ENCODE data around the gene MELTF. TPM values are rescaled to one million over a fixed set of nuclear protein-coding genes. Genes with fewer than 3 reads are reported as not detected.

Gene MELTF
- total RNA-seq, 1 donor from 2014 or later, result 5.0 TPM

DNA sequence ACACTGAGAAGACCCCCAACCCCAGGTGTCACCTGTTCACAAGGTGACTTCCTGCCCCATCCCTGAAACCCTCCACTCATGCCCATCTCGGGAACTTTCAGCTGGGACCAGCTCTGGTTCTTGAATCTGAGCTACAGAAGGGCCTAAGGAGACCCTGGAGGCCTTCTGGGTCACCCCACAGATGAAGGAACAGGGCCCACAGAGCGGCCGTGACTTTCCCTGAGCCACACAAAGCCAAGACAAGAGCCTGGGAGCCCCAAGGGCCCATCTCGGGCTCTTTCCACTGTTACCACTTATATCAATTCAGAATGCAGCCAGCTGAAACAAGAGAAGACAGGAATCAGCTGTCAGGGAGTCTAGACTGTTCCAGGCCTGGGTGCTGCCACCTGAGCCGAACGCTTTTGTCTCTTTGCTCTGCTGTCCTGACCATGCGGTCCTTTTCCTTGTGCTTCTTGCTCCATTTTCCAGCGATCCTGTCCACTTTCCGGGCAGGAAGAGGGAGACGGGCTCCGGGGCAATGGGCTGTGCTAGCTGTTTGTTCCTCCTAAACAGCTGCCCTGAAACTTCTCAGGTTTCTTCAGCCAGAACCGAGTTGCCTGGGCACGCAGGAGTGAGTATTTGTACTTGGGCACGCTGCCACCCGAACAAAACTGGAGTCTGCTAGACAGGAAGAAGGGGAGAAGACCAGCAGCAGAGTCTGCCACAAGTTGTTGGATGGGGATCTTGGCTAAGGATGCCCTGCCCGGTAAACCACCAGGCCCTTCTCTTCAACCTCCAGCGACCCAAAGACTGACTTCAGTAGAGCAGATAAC, 33.0 kb downstream of the MELTF start:
- no peaks in the 10 kb centered on the region for H3K36me3 Mint-ChIP-seq (ENCODE audit: insufficient read depth)
- H3K4me1 Mint-ChIP-seq (ENCODE audit: low read depth), result no peaks in the 10 kb centered on the region
- no peaks in the 10 kb centered on the region for H3K9me3 Mint-ChIP-seq (ENCODE audit: low read depth)

DNA sequence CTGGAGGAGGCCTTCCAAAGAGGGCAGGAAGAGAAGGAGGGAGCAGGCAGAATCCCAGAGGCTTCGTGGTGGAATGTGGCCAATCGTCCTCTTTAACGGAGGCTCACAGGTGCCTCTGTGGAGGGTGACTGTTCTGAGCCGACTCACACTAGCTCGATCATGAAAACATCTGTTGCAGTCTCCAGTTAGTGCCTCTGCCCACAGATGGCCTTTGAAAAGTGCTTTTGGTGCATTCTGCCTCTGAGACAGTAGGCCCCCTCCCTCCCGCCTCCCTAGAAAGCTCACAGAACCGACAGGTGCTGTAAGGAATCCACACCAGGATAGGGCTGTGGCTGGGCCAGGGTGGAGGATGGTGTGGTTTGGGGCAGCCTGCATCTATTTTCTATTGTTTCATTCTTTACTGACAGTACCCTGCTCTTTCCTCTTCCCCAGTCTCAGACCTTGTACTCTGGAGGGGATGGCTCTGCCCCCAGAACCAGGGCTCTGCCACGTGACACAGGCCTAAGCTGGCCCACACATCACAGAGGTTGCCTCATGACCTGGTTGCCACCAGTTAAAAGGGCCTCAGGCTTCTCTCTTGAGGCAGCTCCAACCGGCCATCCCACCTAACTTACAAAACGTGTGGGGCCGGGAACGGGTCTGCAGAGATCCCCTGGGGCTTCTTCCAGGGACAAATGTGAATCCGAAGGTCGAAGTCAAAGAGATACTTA, 33.8 kb downstream of the MELTF start:
- no peak for DNase-seq (ENCODE audit: low spot score, unreplicated experiment)

More for the DNA sequence above, 33.0 kb downstream of the MELTF start:
- H3K27ac Mint-ChIP-seq, result no peak overlapping the region
- DNase-seq (ENCODE audit: low spot score, unreplicated experiment), result no peak
- peaks cover 1% of the 10 kb centered on the region for H3K27me3 Mint-ChIP-seq
- TF ChIP-seq, protein P1, sequence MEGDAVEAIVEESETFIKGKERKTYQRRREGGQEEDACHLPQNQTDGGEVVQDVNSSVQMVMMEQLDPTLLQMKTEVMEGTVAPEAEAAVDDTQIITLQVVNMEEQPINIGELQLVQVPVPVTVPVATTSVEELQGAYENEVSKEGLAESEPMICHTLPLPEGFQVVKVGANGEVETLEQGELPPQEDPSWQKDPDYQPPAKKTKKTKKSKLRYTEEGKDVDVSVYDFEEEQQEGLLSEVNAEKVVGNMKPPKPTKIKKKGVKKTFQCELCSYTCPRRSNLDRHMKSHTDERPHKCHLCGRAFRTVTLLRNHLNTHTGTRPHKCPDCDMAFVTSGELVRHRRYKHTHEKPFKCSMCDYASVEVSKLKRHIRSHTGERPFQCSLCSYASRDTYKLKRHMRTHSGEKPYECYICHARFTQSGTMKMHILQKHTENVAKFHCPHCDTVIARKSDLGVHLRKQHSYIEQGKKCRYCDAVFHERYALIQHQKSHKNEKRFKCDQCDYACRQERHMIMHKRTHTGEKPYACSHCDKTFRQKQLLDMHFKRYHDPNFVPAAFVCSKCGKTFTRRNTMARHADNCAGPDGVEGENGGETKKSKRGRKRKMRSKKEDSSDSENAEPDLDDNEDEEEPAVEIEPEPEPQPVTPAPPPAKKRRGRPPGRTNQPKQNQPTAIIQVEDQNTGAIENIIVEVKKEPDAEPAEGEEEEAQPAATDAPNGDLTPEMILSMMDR (IDR thresholded peaks at IDR 0.05; ENCODE audit: unreplicated experiment), result no peak
- H3K4me3 Mint-ChIP-seq (ENCODE audit: low read depth), result no peak overlapping the region

GRCh38 chr3:196995027-196995426, 34.6 kb downstream of the MELTF start:
- H3K4me1 Mint-ChIP-seq (ENCODE audit: low read depth), result peaks cover 1% of the 10 kb centered on the region
- no peak overlapping the region for H3K4me3 Mint-ChIP-seq (ENCODE audit: low read depth)
- H3K36me3 Mint-ChIP-seq (ENCODE audit: insufficient read depth), result no peaks in the 10 kb centered on the region
- H3K27me3 Mint-ChIP-seq, result no peaks in the 10 kb centered on the region
- H3K9me3 Mint-ChIP-seq (ENCODE audit: low read depth), result no peaks in the 10 kb centered on the region
- no peak for DNase-seq (ENCODE audit: low spot score, unreplicated experiment)
- TF ChIP-seq, protein P1 (IDR thresholded peaks at IDR 0.05; ENCODE audit: unreplicated experiment), result no peak
- H3K27ac Mint-ChIP-seq, result no peak overlapping the region

More for the DNA sequence above, 33.8 kb downstream of the MELTF start:
- H3K27me3 Mint-ChIP-seq, result no peaks in the 10 kb centered on the region
- no peak overlapping the region for H3K27ac Mint-ChIP-seq
- H3K9me3 Mint-ChIP-seq (ENCODE audit: low read depth), result no peaks in the 10 kb centered on the region
- TF ChIP-seq, protein P1 (IDR thresholded peaks at IDR 0.05; ENCODE audit: unreplicated experiment), result no peak
- no peak overlapping the region for H3K4me3 Mint-ChIP-seq (ENCODE audit: low read depth)
- H3K36me3 Mint-ChIP-seq (ENCODE audit: insufficient read depth), result no peaks in the 10 kb centered on the region
- H3K4me1 Mint-ChIP-seq (ENCODE audit: low read depth), result no peaks in the 10 kb centered on the region

- no peak overlapping the region for H3K4me3 Mint-ChIP-seq (ENCODE audit: low read depth)
- H3K36me3 Mint-ChIP-seq (ENCODE audit: insufficient read depth), result no peaks in the 10 kb centered on the region
- no peaks in the 10 kb centered on the region for H3K9me3 Mint-ChIP-seq (ENCODE audit: low read depth)
- TF ChIP-seq, protein P1 (IDR thresholded peaks at IDR 0.05; ENCODE audit: unreplicated experiment), result no peak
- H3K27me3 Mint-ChIP-seq, result no peaks in the 10 kb centered on the region
- no peak overlapping the region for H3K27ac Mint-ChIP-seq
- no peak for DNase-seq (ENCODE audit: low spot score, unreplicated experiment)
- H3K4me1 Mint-ChIP-seq (ENCODE audit: low read depth), result peaks cover 2% of the 10 kb centered on the region
Measured at GRCh38 chr3:196994056-196994455, 35.6 kb downstream of the MELTF start.

GRCh38 chr3:196992461-196993065, 37.1 kb downstream of the MELTF start:
- no peak overlapping the region for H3K27ac Mint-ChIP-seq
- H3K27me3 Mint-ChIP-seq, result no peaks in the 10 kb centered on the region
- no peaks in the 10 kb centered on the region for H3K9me3 Mint-ChIP-seq (ENCODE audit: low read depth)
- peaks cover 10% of the 10 kb centered on the region for H3K4me1 Mint-ChIP-seq (ENCODE audit: low read depth)
- DNase-seq (ENCODE audit: low spot score, unreplicated experiment), result no peak
- H3K4me3 Mint-ChIP-seq (ENCODE audit: low read depth), result no peak overlapping the region
- TF ChIP-seq, protein P1 (IDR thresholded peaks at IDR 0.05; ENCODE audit: unreplicated experiment), result no peak
- no peaks in the 10 kb centered on the region for H3K36me3 Mint-ChIP-seq (ENCODE audit: insufficient read depth)
